ENCODE results near the gene LETMD1. TPM values are rescaled to one million over a fixed set of nuclear protein-coding genes. Genes with fewer than 3 reads are reported as not detected.

The LETMD1 gene
- total and polyA plus RNA-seq, 2 of the 8 experiments (the other 6 are each of a cell fraction or from before 2014, with no cell fraction given): 39.4 to 65.3 TPM

GRCh38 chr12:51087818-51088217 is 39.7 kb downstream of the LETMD1 start:
- Histone ChIP-seq H3K23me2 (ENCODE audit: low read depth, low read length) (peaks cover 3% of the 10 kb centered on the region; the same call in 1 of the 2 replicates), H2BK120ac (replicated peaks; ENCODE audit: low read depth, low read length) (no peak overlapping the region), H3K4me1 (replicated peaks in 1 of 4; ENCODE audit: control insufficient read depth in 3 of 4, insufficient read depth in 4 of 4, low read length in 3 of 4) (no peaks in the 10 kb centered on the region), H2AK5ac (ENCODE audit: low read depth, low read length) (no peak overlapping the region), H2BK20ac (ENCODE audit: low read length) (no peak overlapping the region), H3K36me3 (ENCODE audit: control insufficient read depth in 2 of 4, insufficient read depth in 4 of 4, low read length in 3 of 4) (no peaks in the 10 kb centered on the region; a peak in 1 of 8 replicates), H3K27ac (ENCODE audit: low read depth, low read length) (no peak overlapping the region), H4K5ac (ENCODE audit: insufficient read length, low read depth, low read length) (no peak overlapping the region), H3K79me2 (ENCODE audit: control insufficient read depth in 1 of 2, insufficient read depth in 2 of 2, low read length in 2 of 2) (no peaks in the 10 kb centered on the region), H3K14ac (ENCODE audit: insufficient read length) (no peak overlapping the region), H2AFZ (ENCODE audit: low read length) (no peak overlapping the region), H3K4me2 (ENCODE audit: insufficient read depth in 1 of 2, low read depth in 2 of 2, low read length in 2 of 2) (no peak overlapping the region), H3K4me3 (ENCODE audit: extremely low read depth in 1 of 4, insufficient read depth in 2 of 4, low read depth in 3 of 4, low read length in 4 of 4) (no peak overlapping the region), H2BK5ac (ENCODE audit: low read depth, low read length) (no peak overlapping the region), H3K9me3 (ENCODE audit: insufficient read depth in 2 of 2, low read depth in 1 of 2, low read length in 1 of 2) (no peaks in the 10 kb centered on the region), H3K56ac (replicated peaks; ENCODE audit: insufficient read length, low read depth, low read length) (no peak overlapping the region), H3K23ac (ENCODE audit: insufficient read length) (no peak overlapping the region), H4K20me1 (replicated peaks in 1 of 2; ENCODE audit: control insufficient read depth in 1 of 2, insufficient read depth in 2 of 2, low read length in 2 of 2) (no peaks in the 10 kb centered on the region), H2BK15ac (ENCODE audit: low read length) (no peak overlapping the region), H3K4ac (replicated peaks; ENCODE audit: insufficient read length, low read depth, low read length) (no peak overlapping the region), H3K9ac (replicated peaks in 1 of 4; ENCODE audit: extremely low read depth in 1 of 4, low read depth in 3 of 4, low read length in 3 of 4) (no peak overlapping the region), H3K27me3 (replicated peaks in 1 of 4; ENCODE audit: control insufficient read depth in 3 of 4, extremely low read depth in 1 of 4, insufficient read depth in 3 of 4, low read length in 3 of 4) (no peaks in the 10 kb centered on the region), H2BK12ac (ENCODE audit: low read depth, low read length) (no peak overlapping the region), H3K18ac (ENCODE audit: extremely low read depth, low read length) (no peak overlapping the region), H4K8ac (ENCODE audit: extremely low read depth, insufficient read depth, low read length) (no peak overlapping the region), H3K79me1 (ENCODE audit: low read depth, low read length) (no peaks in the 10 kb centered on the region; the same call in 1 of the 2 replicates), H4K91ac (replicated peaks; ENCODE audit: insufficient read length, low read length) (no peak overlapping the region)
- TF ChIP-seq NRF1 (IDR thresholded peaks at IDR 0.05; ENCODE audit: low read depth, low read length) (no peak), ASH2L (IDR thresholded peaks at IDR 0.05; ENCODE audit: low read length) (no peak), PHF8 (conservative IDR thresholded peaks at IDR 0.05; ENCODE audit: low read depth, low read length) (no peak), SIX5 (IDR thresholded peaks at IDR 0.05; ENCODE audit: low read depth, low read length) (no peak), CBX5 (IDR thresholded peaks at IDR 0.05; ENCODE audit: low read depth, low read length) (no peak), SIN3A (conservative IDR thresholded peaks at IDR 0.05 in 1 of 2, IDR thresholded peaks at IDR 0.05 in 1 of 2; ENCODE audit: low read depth in 1 of 2, low read length in 2 of 2) (no peak), ATF3 (IDR thresholded peaks at IDR 0.05; ENCODE audit: insufficient read depth, low read depth, low read length) (no peak)
- ChIA-PET CTCF (ENCODE audit: partially characterized antibody) (interaction anchor here (0.7 to 0.9 kb wide), 2 partner anchors 36 to 182 kb away, joined by 3 read pairs; no protein-coding TSS in a partner anchor), POLR2A (ENCODE audit: partially characterized antibody) (interaction anchor here (0.5 to 2.1 kb wide), 2 partner anchors 26 to 145 kb away, joined by 3 to 5 read pairs; no protein-coding TSS in a partner anchor)
- no peak for FAIRE-seq
- DNase-seq (ENCODE audit: low read depth in 1 of 2, low spot score in 2 of 2): no peak
- WGBS, 2 experiments (ENCODE audit: extremely low coverage in 1 of 2, insufficient coverage in 1 of 2, insufficient read length in 1 of 2, insufficient replicate concordance in 2 of 2, low coverage in 1 of 2, low lambda C conversion rate in 2 of 2, missing lambda C conversion rate in 1 of 2): 87% methylated on average over 3 of the region's 3 CpGs; no CpG with 5 or more reads in 1 of the 2 experiments
